HCT116 (cell line): ENCODE measurements around the gene ENOX1. TPM values are rescaled to one million over a fixed set of nuclear protein-coding genes. Genes with fewer than 3 reads are reported as not detected.

Experiments used
- ATAC-seq: fragments of 200-7000 bp; cut with Tn5 transposase; 2 replicates; pipeline ENCODE4 v1.9.1; 2020; ENCODE audit warnings: mild to moderate bottlenecking, moderate library complexity
- BruUV-seq: library from RNA; stranded (reverse); fragments of 400-500 nt; replicated peaks from 2 replicates; lab custom pipeline; 2021; lab: Mats Ljungman, UMichigan
- CTCF ChIA-PET: fragments of 300-600 bp; sonication (Branson Sonifier 250); formaldehyde crosslinking; loops from one replicate; lab custom pipeline; 2021; ENCODE audit warnings: antibody characterized with exemption; lab: Charles Lee
- POLR2A ChIA-PET: fragments of 300-600, 350-600 bp; sonication (Branson Sonifier 250); formaldehyde crosslinking; loops from one replicate; lab custom pipeline; 2021; ENCODE audit warnings: antibody characterized with exemption; lab: Charles Lee
- RAD21 ChIA-PET, 2 experiments: fragments of 300-600 bp; sonication (Branson Sonifier 250); formaldehyde crosslinking; loops; one replicate each; lab custom pipeline; 2023; ENCODE audit warnings: low total read pairs in 2 of 2; ENCODE audit not compliant: uncharacterized antibody in 2 of 2, unreplicated experiment in 2 of 2, low non-redundant PET in 1 of 2; lab: Charles Lee
- DNase-seq: peaks from one replicate; pipeline ENCODE4 v3.0.0-alpha.2; 2010; ENCODE audit warnings: low read depth, low spot score
- H2AFZ ChIP-seq: fragments of 200-600 bp; shearing (Covaris generic), sonication (generic); 2 replicates; pipeline ENCODE4 v1.6.1; 2017; ENCODE audit warnings: low read depth, mixed run types, mixed read lengths, antibody characterized with exemption, low read length; ENCODE audit not compliant: poor library complexity, severe bottlenecking
- H3K27ac ChIP-seq: 2 replicates; pipeline ENCODE4 v1.5.1; 2012; ENCODE audit warnings: low read depth, low read length
- H3K27me3 ChIP-seq: fragments of 200-600 bp; sonication (generic); 2 replicates; pipeline ENCODE4 v1.6.1; 2016; ENCODE audit warnings: mixed run types, low read length, mixed read lengths; ENCODE audit not compliant: insufficient read depth
- H3K36me3 ChIP-seq, 2 experiments: fragments of 200-500 bp in 1 of 2; fragments of 200-600 bp in 1 of 2; sonication (Bioruptor generic) in 1 of 2; sonication (generic) in 1 of 2; 2 replicates each; pipeline versions ENCODE4 v1.5.1 to v1.6.1; 2014 to 2016; ENCODE audit warnings: low read length in 2 of 2, inconsistent platforms in 1 of 2, mixed read lengths in 1 of 2, mixed run types in 1 of 2; ENCODE audit not compliant: insufficient read depth in 2 of 2, control insufficient read depth in 1 of 2
- H3K4me1 ChIP-seq, 2 experiments: fragments of 200-600 bp in 1 of 2; sonication (generic) in 1 of 2; 2 replicates each; pipeline versions ENCODE4 v1.5.1 to v1.6.1; 2012 to 2017; ENCODE audit warnings: low read length in 2 of 2, inconsistent platforms in 1 of 2, mild to moderate bottlenecking in 1 of 2, mixed read lengths in 1 of 2, mixed run types in 1 of 2, moderate library complexity in 1 of 2; ENCODE audit not compliant: insufficient read depth in 2 of 2, control insufficient read depth in 1 of 2
- H3K4me2 ChIP-seq: fragments of 200-600 bp; sonication (generic); 2 replicates; pipeline ENCODE4 v1.6.1; 2017; ENCODE audit warnings: mixed run types, low read length, mixed read lengths
- H3K4me3 ChIP-seq, 2 experiments: fragments of 200-600 bp in 1 of 2; sonication (generic) in 1 of 2; replicated peaks in 1 of 2; 2 replicates each; pipeline ENCODE4 v1.5.1; 2011 to 2016; ENCODE audit warnings: low read length in 2 of 2, control low read depth in 1 of 2, low read depth in 1 of 2, mild to moderate bottlenecking in 1 of 2, mixed read lengths in 1 of 2, mixed run types in 1 of 2
- H3K79me2 ChIP-seq: fragments of 200-600 bp; sonication (generic); 2 replicates; pipeline ENCODE4 v1.6.1; 2017; ENCODE audit warnings: mild to moderate bottlenecking, mixed run types, low read length, moderate library complexity, mixed read lengths; ENCODE audit not compliant: insufficient read depth
- H3K9ac ChIP-seq: fragments of 200-600 bp; sonication (generic); 2 replicates; pipeline ENCODE4 v1.6.1; 2016; ENCODE audit warnings: low read length, mixed read lengths
- H3K9me2 ChIP-seq: fragments of 200-600 bp; sonication (generic), shearing (Covaris generic); 2 replicates; pipeline ENCODE4 v1.6.1; 2017; ENCODE audit warnings: mixed run types, mild to moderate bottlenecking, moderate library complexity; ENCODE audit not compliant: insufficient read depth
- H3K9me3 ChIP-seq, 2 experiments: fragments of 200-500 bp in 1 of 2; fragments of 200-600 bp in 1 of 2; sonication (Bioruptor generic) in 1 of 2; sonication (generic) in 1 of 2; 2 replicates each; pipeline ENCODE4 v1.6.1; 2014 to 2017; ENCODE audit warnings: low read length in 2 of 2, mixed read lengths in 2 of 2, inconsistent platforms in 1 of 2, low read depth in 1 of 2, mild to moderate bottlenecking in 1 of 2, mixed run types in 1 of 2, moderate library complexity in 1 of 2; ENCODE audit not compliant: control insufficient read depth in 1 of 2, insufficient read depth in 1 of 2
- H4K20me1 ChIP-seq: fragments of 200-600 bp; sonication (generic), shearing (Covaris generic); 2 replicates; pipeline ENCODE4 v1.6.1; 2017; ENCODE audit warnings: mixed run types, mild to moderate bottlenecking, moderate library complexity; ENCODE audit not compliant: insufficient read depth
- CBX3 ChIP-seq: IDR thresholded peaks from 2 replicates; pipeline ENCODE4 v1.6.1; 2012; ENCODE audit warnings: low read depth
- CEBPB ChIP-seq: IDR thresholded peaks from 2 replicates; pipeline ENCODE4 v1.6.1; 2012; ENCODE audit warnings: low read depth
- ELF1 ChIP-seq: IDR thresholded peaks from 2 replicates; pipeline ENCODE4 v1.6.1; 2012; ENCODE audit warnings: low read depth, borderline replicate concordance
- EZH2 ChIP-seq: fragments of 200-600 bp; sonication (generic); IDR thresholded peaks from 2 replicates; pipeline ENCODE4 v1.6.1; 2017; ENCODE audit warnings: antibody characterized with exemption, mixed run types
- EZH2phosphoT487 ChIP-seq: fragments of 200-600 bp; IDR thresholded peaks from 2 replicates; pipeline ENCODE4 v1.6.1; 2018; ENCODE audit warnings: antibody characterized with exemption, borderline replicate concordance
- FOSL1 ChIP-seq: IDR thresholded peaks from 2 replicates; pipeline ENCODE4 v1.6.1; 2012; ENCODE audit warnings: low read depth
- JUND ChIP-seq: IDR thresholded peaks from 2 replicates; pipeline ENCODE4 v1.6.1; 2012
- POLR2A ChIP-seq: IDR thresholded peaks from 2 replicates; pipeline ENCODE4 v1.7.0; 2011; ENCODE audit warnings: borderline replicate concordance; ENCODE audit not compliant: insufficient read depth, insufficient read length; ENCODE audit errors: extremely low read depth
- POLR2AphosphoS5 ChIP-seq: IDR thresholded peaks from 2 replicates; pipeline ENCODE4 v1.6.1; 2011; ENCODE audit warnings: mild to moderate bottlenecking, low read depth, low read length, moderate library complexity
- SIN3A ChIP-seq: IDR thresholded peaks from 2 replicates; pipeline ENCODE4 v1.6.1; 2012; ENCODE audit warnings: low read depth
- SP1 ChIP-seq: IDR thresholded peaks from 2 replicates; pipeline ENCODE4 v1.6.1; 2012; ENCODE audit warnings: low read depth
- SRF ChIP-seq: IDR thresholded peaks from 2 replicates; pipeline ENCODE4 v1.6.1; 2012; ENCODE audit warnings: low read depth
- YY1 ChIP-seq: IDR thresholded peaks from 2 replicates; pipeline ENCODE4 v1.6.1; 2011; ENCODE audit warnings: low read length, low read depth, moderate library complexity, mild to moderate bottlenecking; ENCODE audit not compliant: insufficient replicate concordance; ENCODE audit errors: extremely low read depth
- ZFX ChIP-seq: fragments of 450-650 bp; IDR thresholded peaks from 2 replicates; pipeline ENCODE4 v1.6.1; 2017
- ZNF274 ChIP-seq: fragments of 200-500 bp; sonication (Bioruptor generic); IDR thresholded peaks from 2 replicates; pipeline ENCODE4 v1.6.1; 2014; ENCODE audit warnings: mild to moderate bottlenecking, low read depth, low read length, inconsistent platforms
- intact Hi-C: fragments of 100-400 bp; cut with micrococcal nuclease; formaldehyde crosslinking; loops from 2 replicates; pipeline ENCODE4 v1.10.0; 2022
- total RNA-seq: library from RNA; stranded (reverse); gene quantifications from one replicate; pipeline ENCODE4 v1.2.1, GENCODE V29; 2021; ENCODE audit not compliant: unreplicated experiment
- TF ChIP-seq, protein P1 (sequence below): IDR thresholded peaks from 2 replicates; pipeline ENCODE4 v1.6.1; 2011; ENCODE audit warnings: mild to moderate bottlenecking, low read length, moderate library complexity; ENCODE audit not compliant: insufficient replicate concordance; ENCODE audit errors: extremely low read depth
- TF ChIP-seq, protein P2 (sequence below), 3 experiments: fragments of 200-600 bp in 1 of 3; sonication (generic) in 1 of 3; IDR thresholded peaks in 2 of 3; conservative IDR thresholded peaks in 1 of 3; 2 replicates each; pipeline ENCODE4 v1.5.1; 2012 to 2017; ENCODE audit warnings: low read depth in 2 of 3, low read length in 2 of 3, antibody characterized with exemption in 1 of 3, borderline replicate concordance in 1 of 3, control low read depth in 1 of 3, mild to moderate bottlenecking in 1 of 3, mixed read lengths in 1 of 3, mixed run types in 1 of 3, moderate library complexity in 1 of 3; ENCODE audit not compliant: insufficient read depth in 1 of 3
- TF ChIP-seq, protein P3 (sequence below): IDR thresholded peaks from 2 replicates; pipeline ENCODE4 v1.6.1; 2012
- TF ChIP-seq, protein P4 (sequence below): IDR thresholded peaks from 2 replicates; pipeline ENCODE4 v1.6.1; 2012
- TF ChIP-seq, protein P5 (sequence below): IDR thresholded peaks from 2 replicates; pipeline ENCODE4 v1.6.1; 2012; ENCODE audit warnings: low read depth

ENOX1 gene
- total RNA-seq, 1 experiment from 2014 or later, result 4.5 TPM

DNA sequence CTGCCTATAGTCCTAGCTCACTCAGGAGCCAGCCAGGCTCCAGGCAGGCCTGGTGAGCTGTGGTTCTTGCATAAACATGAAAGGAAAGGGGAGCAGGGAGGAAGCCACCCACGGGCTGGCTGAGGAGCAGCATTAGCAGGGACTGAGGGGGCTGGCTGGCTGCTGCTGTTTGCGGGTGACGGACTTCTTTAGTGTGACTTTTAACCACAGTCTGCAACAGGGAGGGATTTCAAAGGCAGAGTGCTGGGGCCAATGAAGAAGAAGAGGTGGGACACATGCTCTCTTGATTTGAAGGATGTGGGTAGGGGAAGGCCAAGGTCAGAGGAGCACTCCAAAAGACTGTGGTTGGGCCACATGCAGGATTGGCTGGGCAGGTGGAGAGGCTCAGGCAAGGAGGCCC, 540.4 kb downstream of the ENOX1 start:
- ATAC-seq, result no peak
- BruUV-seq, result no TSS peak
- Histone ChIP-seq H3K4me3 (no peak overlapping the region), H3K27ac (no peak overlapping the region), H3K9ac (no peak overlapping the region), H4K20me1 (no peaks in the 10 kb centered on the region), H3K9me2 (no peaks in the 10 kb centered on the region), H2AFZ (no peak overlapping the region), H3K4me1 (no peaks in the 10 kb centered on the region), H3K9me3 (no peaks in the 10 kb centered on the region), H3K36me3 (no peaks in the 10 kb centered on the region)
- ChIA-PET RAD21 (no interaction called here), POLR2A (no interaction called here)
- intact Hi-C loops, result no loop called here
- DNase-seq, result no peak
- TF ChIP-seq YY1 (no peak), EZH2 (no peak), CBX3 (no peak), ELF1 (no peak), ZNF274 (no peak), SIN3A (no peak), POLR2A (no peak), FOSL1 (no peak), EZH2phosphoT487 (no peak), POLR2AphosphoS5 (no peak), SRF (no peak), CEBPB (no peak), SP1 (no peak), JUND (no peak), ZFX (no peak)
- TF ChIP-seq, protein P1, sequence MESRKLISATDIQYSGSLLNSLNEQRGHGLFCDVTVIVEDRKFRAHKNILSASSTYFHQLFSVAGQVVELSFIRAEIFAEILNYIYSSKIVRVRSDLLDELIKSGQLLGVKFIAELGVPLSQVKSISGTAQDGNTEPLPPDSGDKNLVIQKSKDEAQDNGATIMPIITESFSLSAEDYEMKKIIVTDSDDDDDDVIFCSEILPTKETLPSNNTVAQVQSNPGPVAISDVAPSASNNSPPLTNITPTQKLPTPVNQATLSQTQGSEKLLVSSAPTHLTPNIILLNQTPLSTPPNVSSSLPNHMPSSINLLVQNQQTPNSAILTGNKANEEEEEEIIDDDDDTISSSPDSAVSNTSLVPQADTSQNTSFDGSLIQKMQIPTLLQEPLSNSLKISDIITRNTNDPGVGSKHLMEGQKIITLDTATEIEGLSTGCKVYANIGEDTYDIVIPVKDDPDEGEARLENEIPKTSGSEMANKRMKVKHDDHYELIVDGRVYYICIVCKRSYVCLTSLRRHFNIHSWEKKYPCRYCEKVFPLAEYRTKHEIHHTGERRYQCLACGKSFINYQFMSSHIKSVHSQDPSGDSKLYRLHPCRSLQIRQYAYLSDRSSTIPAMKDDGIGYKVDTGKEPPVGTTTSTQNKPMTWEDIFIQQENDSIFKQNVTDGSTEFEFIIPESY, result no peak
- TF ChIP-seq, protein P2, sequence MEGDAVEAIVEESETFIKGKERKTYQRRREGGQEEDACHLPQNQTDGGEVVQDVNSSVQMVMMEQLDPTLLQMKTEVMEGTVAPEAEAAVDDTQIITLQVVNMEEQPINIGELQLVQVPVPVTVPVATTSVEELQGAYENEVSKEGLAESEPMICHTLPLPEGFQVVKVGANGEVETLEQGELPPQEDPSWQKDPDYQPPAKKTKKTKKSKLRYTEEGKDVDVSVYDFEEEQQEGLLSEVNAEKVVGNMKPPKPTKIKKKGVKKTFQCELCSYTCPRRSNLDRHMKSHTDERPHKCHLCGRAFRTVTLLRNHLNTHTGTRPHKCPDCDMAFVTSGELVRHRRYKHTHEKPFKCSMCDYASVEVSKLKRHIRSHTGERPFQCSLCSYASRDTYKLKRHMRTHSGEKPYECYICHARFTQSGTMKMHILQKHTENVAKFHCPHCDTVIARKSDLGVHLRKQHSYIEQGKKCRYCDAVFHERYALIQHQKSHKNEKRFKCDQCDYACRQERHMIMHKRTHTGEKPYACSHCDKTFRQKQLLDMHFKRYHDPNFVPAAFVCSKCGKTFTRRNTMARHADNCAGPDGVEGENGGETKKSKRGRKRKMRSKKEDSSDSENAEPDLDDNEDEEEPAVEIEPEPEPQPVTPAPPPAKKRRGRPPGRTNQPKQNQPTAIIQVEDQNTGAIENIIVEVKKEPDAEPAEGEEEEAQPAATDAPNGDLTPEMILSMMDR (IDR thresholded peaks at IDR 0.05 in 2 of 3, conservative IDR thresholded peaks at IDR 0.05 in 1 of 3; ENCODE audit: borderline replicate concordance in 1 of 3, insufficient read depth in 1 of 3, low read depth in 2 of 3, low read length in 2 of 3), result no peak
- TF ChIP-seq, protein P3, sequence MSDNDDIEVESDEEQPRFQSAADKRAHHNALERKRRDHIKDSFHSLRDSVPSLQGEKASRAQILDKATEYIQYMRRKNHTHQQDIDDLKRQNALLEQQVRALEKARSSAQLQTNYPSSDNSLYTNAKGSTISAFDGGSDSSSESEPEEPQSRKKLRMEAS, result no peak
- TF ChIP-seq, protein P4, sequence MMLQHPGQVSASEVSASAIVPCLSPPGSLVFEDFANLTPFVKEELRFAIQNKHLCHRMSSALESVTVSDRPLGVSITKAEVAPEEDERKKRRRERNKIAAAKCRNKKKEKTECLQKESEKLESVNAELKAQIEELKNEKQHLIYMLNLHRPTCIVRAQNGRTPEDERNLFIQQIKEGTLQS, result no peak
- TF ChIP-seq, protein P5, sequence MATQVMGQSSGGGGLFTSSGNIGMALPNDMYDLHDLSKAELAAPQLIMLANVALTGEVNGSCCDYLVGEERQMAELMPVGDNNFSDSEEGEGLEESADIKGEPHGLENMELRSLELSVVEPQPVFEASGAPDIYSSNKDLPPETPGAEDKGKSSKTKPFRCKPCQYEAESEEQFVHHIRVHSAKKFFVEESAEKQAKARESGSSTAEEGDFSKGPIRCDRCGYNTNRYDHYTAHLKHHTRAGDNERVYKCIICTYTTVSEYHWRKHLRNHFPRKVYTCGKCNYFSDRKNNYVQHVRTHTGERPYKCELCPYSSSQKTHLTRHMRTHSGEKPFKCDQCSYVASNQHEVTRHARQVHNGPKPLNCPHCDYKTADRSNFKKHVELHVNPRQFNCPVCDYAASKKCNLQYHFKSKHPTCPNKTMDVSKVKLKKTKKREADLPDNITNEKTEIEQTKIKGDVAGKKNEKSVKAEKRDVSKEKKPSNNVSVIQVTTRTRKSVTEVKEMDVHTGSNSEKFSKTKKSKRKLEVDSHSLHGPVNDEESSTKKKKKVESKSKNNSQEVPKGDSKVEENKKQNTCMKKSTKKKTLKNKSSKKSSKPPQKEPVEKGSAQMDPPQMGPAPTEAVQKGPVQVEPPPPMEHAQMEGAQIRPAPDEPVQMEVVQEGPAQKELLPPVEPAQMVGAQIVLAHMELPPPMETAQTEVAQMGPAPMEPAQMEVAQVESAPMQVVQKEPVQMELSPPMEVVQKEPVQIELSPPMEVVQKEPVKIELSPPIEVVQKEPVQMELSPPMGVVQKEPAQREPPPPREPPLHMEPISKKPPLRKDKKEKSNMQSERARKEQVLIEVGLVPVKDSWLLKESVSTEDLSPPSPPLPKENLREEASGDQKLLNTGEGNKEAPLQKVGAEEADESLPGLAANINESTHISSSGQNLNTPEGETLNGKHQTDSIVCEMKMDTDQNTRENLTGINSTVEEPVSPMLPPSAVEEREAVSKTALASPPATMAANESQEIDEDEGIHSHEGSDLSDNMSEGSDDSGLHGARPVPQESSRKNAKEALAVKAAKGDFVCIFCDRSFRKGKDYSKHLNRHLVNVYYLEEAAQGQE, result no peak
- TF ChIP-seq, all 23 proteins: peak for 0
- Histone ChIP-seq H3K4me2 (no peak overlapping the region), H3K27me3 (no peaks in the 10 kb centered on the region), H3K79me2 (no peaks in the 10 kb centered on the region)
- CTCF ChIA-PET, result no interaction called here
